DMS79 (cell line): ENCODE measurements around the gene ZNF526.
"Not testable (repeated sequence)": the region's sequence is repeated elsewhere in the genome, so short reads cannot be mapped to it uniquely, and the experiment has no call there.

ENCODE experiments used
- DNase-seq: peaks from one replicate; lab custom pipeline; 2025; lab: John Stamatoyannopoulos, UW

Gene ZNF526

DNA sequence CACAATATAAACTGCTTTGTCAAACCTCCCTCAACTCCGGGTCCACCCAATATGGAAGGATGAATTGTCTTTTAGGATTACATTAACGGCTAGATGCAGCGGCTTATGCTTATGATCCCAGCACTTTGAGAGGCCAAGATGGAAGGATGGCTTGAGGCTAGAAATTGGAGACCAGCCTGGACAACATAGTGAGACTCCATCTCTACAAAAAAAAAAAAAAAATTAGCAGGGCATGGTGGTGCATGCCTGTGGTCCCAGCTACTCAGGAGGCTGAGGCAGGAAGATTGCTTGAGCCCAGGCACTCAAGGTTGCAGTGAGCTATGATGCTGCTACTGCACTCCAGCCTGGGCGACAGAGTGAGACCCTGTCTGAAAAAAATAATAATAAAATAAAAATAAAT, 46.0 kb downstream of the ZNF526 start:
- not testable (repeated sequence) for DNase-seq

GRCh38 chr19:42266928-42267603, 47.0 kb downstream of the ZNF526 start:
- not testable (repeated sequence) for DNase-seq

GRCh38 chr19:42267644-42268141, 47.6 kb downstream of the ZNF526 start:
- no peak for DNase-seq

GRCh38 chr19:42268142-42268703, 48.1 kb downstream of the ZNF526 start:
- peak; percentile 98 for DNase-seq

DNA sequence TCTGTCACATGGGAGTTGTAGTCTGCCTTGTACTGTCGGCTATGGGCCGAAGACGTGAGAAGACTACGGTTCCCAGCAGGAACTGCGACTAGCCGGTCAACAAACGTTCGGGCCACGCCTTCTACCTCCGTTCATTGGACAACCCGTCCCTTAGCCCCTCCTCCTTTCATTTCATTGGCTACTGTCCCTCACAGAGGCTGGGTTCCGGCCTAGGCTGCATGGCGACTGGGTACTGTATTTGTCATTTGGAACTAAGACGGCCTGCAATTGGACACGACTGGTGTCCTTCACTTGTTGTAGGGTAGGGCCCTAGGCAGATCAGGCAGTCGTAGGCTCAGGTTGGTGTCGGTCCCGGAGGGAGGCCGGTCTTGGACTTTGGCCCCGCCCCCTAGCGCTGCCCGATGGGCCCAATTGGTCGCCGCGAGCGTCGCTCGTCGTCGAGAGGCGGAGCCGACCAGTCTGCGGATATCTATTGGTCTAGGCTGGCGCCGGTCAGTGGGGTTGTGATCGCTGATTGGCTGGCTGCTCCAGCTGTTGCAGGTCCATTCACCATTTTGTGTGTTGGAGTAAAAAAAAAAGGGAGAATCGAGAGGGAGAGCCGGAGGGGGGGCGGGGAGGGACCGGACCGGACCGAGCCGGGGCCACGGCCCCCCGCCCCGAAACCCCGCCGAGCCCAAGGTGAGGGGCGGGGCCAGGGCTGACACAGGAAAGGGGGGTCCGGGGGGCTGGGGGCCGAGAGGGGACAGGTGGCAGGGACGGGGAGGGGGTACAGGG, 48.8 kb downstream of the ZNF526 start, which contains the start of gene CIC:
CIC (plus strand) TSS at position 549 of the 774 bp plus-strand sequence. CDS start 2,532 bp downstream, outside the sequence.
- peak; percentile 100 for DNase-seq

- no peak for DNase-seq
These were observed 49.6 kb downstream of the ZNF526 start for GRCh38 chr19:42269478-42270345.

DNA sequence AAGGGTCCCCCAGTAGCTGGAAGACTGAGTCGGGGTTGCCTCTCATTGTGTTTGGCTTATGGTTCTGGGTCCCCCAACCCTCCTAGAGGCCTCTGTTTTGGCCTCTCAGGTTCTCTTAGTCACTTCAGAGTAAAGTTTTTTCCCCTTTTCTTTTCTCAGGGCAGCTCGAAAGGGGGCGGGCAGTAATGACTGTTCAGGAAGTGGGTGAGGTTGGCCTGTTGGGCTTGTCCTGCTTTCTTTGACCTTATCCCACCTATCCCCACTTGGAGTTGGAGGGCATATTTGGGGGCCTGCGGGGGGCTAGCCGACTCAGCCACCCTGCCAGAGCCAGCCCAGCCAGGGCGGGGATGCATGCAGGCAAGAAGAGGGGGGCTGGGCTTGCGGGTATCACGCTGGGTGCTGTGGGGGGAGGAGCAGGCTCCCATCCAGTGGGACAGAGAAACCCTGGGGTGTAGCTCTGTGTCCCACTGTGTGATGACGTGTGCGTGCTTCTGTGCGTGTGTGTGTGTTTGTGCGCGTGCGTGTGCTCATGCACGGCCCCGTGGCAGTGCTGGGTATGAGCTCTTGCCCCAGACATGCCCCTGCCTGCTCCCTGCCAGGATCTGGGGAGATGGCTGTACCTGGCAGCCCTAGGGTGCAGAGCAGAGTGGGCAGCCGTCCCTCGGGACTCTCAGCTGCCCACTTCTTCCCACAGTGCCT, 50.4 kb downstream of the ZNF526 start:
- no peak for DNase-seq

DNA sequence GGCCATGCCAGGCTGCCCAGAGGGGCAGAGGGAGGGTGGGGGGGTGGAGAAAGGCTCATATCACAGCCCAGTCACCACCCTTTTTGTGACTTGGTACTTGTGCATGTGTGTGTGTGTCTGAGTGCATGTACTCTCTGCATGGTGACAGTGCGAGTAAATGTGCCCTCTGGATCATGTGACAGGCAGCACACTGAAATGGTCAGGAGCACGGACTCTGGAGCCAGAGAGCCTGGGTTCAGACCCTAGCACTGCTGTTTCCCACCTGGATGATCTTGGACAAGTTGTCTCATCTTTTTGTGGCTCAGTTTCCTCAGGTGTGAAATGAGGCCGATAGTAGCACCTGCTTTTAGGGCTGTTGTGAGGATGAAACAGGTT, 50.9 kb downstream of the ZNF526 start:
- DNase-seq, result no peak

DNA sequence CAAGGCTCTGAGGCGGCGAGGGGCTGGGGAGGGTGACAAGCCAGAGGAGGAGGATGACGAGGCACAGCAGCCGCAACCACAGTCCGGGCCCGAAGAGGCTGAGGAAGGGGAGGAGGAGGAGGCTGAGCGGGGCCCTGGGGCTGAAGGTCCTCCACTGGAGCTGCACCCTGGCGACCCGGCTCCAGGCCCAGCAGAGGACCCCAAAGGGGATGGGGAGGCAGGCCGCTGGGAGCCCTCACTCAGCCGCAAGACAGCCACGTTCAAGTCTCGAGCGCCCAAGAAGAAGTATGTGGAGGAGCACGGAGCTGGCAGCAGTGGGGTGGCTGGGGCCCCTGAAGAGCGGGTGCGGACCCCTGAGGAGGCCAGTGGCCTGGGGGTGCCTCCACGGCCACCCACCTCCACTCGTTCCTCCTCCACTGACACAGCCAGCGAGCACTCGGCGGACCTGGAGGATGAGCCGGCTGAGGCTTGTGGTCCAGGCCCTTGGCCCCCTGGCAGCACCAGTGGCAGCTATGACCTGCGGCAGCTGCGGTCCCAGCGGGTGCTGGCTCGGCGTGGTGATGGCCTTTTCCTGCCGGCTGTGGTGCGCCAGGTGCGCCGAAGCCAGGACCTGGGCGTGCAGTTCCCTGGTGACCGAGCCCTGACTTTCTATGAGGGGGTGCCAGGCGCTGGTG, 51.9 kb downstream of the ZNF526 start:
- no peak for DNase-seq

- no peak for DNase-seq
These were observed 52.4 kb downstream of the ZNF526 start for GRCh38 chr19:42272535-42272897.

- DNase-seq, result no peak
These were observed 52.9 kb downstream of the ZNF526 start for GRCh38 chr19:42272989-42273406.

DNA sequence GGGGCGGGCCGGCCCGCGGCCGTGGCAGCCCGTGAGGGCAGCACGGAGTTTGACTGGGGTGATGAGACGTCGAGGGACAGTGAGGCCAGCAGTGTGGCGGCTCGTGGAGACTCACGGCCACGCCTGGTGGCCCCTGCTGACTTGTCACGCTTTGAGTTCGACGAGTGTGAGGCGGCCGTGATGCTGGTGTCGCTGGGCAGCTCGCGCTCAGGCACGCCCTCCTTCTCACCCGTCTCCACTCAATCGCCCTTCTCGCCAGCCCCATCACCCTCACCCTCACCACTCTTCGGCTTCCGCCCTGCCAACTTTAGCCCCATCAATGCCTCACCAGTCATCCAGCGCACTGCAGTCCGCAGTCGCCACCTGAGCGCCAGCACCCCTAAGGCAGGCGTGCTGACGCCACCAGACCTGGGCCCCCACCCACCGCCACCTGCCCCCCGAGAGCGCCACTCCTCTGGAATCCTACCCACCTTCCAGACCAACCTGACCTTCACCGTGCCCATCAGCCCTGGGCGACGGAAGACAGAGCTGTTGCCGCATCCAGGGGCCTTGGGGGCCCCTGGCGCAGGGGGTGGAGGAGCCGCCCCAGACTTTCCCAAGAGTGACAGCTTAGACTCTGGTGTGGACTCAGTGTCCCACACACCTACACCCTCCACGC, 53.4 kb downstream of the ZNF526 start:
- no peak for DNase-seq

GRCh38 chr19:42274065-42274682, 54.1 kb downstream of the ZNF526 start:
- DNase-seq, result no peak

- no peak for DNase-seq
These were observed 55.0 kb downstream of the ZNF526 start for GRCh38 chr19:42275103-42275502.

GRCh38 chr19:42275517-42275916, 55.4 kb downstream of the ZNF526 start:
- DNase-seq, result no peak

DNA sequence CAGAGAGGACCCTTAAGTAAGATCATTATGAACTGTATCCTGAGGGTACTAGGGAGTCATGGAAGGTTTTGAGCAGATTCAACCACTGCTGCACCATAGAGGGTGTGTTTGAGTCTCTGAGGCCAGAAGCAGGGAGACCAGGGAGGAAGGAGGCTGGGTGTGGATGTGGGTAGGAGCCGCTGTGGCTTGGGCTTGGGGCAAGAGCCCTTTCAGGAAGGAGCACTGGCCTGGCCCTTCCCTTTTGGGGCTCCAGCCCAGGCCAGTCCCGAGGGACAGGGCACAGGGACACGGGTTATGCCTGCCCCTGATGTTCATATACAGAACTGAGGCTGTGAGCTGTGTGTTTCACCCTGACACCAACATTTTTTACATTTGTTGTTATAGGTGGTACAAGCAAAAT, 56.2 kb downstream of the ZNF526 start:
- DNase-seq, result no peak

- no peak for DNase-seq
These were observed 56.7 kb downstream of the ZNF526 start for GRCh38 chr19:42276821-42277220.
